Uterus (tissue), 4 donors: ENCODE data around the gene QSOX2. TPM values are rescaled to one million over a fixed set of nuclear protein-coding genes. Genes with fewer than 3 reads are reported as not detected.

Source experiments
- DNase-seq, 2 donors: peaks; one replicate each; pipeline ENCODE4 v3.0.0-alpha.2; 2019 to 2020
- H3K27ac ChIP-seq, 2 donors: fragments of 200-600 bp; sonication (generic); 1 replicate in 1 of 2; 2 replicates in 1 of 2; pipeline ENCODE4 v1.5.1; 2016 to 2018
- H3K27me3 ChIP-seq, 2 donors: fragments of 200-600 bp; sonication (generic); one replicate each; pipeline ENCODE4 v1.5.1; 2018 to 2019; ENCODE audit warnings: control low read depth in 1 of 2
- H3K36me3 ChIP-seq, 2 donors: fragments of 200-600 bp; sonication (generic); one replicate each; pipeline ENCODE4 v1.5.1; 2019; ENCODE audit warnings: control low read depth in 1 of 2
- H3K4me1 ChIP-seq, 2 donors: fragments of 200-600 bp; sonication (generic); one replicate each; pipeline ENCODE4 v1.5.1; 2018 to 2019; ENCODE audit warnings: control low read depth in 1 of 2
- H3K4me3 ChIP-seq, 2 donors: fragments of 200-600 bp; sonication (generic); 1 replicate in 1 of 2; 2 replicates in 1 of 2; pipeline ENCODE4 v1.5.1; 2018 to 2019; ENCODE audit warnings: mild to moderate bottlenecking in 1 of 2
- H3K9me3 ChIP-seq, 2 donors: fragments of 200-600 bp; sonication (generic); one replicate each; pipeline ENCODE4 v1.5.1; 2019; ENCODE audit warnings: control low read depth in 1 of 2
- CTCF ChIP-seq, 4 experiments: fragments of 200-600 bp in 2 of 4; fragments of 450-650 bp in 2 of 4; sonication (generic) in 2 of 4; IDR thresholded peaks; one replicate each; pipeline ENCODE4 v1.5.1; 2016 to 2019; ENCODE audit warnings: antibody characterized with exemption in 4 of 4, mild to moderate bottlenecking in 2 of 4, moderate library complexity in 1 of 4
- POLR2A ChIP-seq, 2 donors: fragments of 450-650 bp; IDR thresholded peaks; one replicate each; pipeline ENCODE4 v1.6.1; 2016; ENCODE audit warnings: antibody characterized with exemption in 2 of 2, mild to moderate bottlenecking in 1 of 2, moderate library complexity in 1 of 2
- intact Hi-C: fragments of 100-400 bp; cut with DNase I; formaldehyde crosslinking; loops from one replicate; pipeline ENCODE4 v1.15.1; 2023; ENCODE audit warnings: low total_unique reads
- total RNA-seq, 4 donors: library from RNA; depleted of rRNA in 3 of 4; stranded (reverse); fragments of >200 nt in 3 of 4; gene quantifications; one replicate each; pipeline versions ENCODE4 v1.1.0 to v1.2.4, GENCODE V29; 2014 to 2023
- donor health status: DM: yes; HTN: yes; CAD: no.

QSOX2 gene
- total RNA-seq, 4 donors from 2014 or later: 5.6 to 13.1 (median 9.2) TPM

GRCh38 chr9:136235709-136236455, 9.7 kb downstream of the QSOX2 start:
- Histone ChIP-seq H3K9me3 (no peaks in the 10 kb centered on the region), H3K4me3 (no peak overlapping the region), H3K4me1 (no peaks in the 10 kb centered on the region), H3K27ac (no peak overlapping the region), H3K27me3 (no peaks in the 10 kb centered on the region), H3K36me3 (no peaks in the 10 kb centered on the region)
- DNase-seq: no peak
- intact Hi-C loops: no loop called here
- no peak for TF ChIP-seq POLR2A (IDR thresholded peaks at IDR 0.05)
- no peak for TF ChIP-seq CTCF (IDR thresholded peaks at IDR 0.05)

GRCh38 chr9:136235171-136235570, 10.4 kb downstream of the QSOX2 start:
- no peak for TF ChIP-seq CTCF (IDR thresholded peaks at IDR 0.05)
- no peak for TF ChIP-seq POLR2A (IDR thresholded peaks at IDR 0.05)
- intact Hi-C loops: no loop called here
- Histone ChIP-seq H3K4me3 (no peak overlapping the region), H3K27ac (no peak overlapping the region), H3K9me3 (no peaks in the 10 kb centered on the region), H3K27me3 (no peaks in the 10 kb centered on the region), H3K36me3 (no peaks in the 10 kb centered on the region), H3K4me1 (no peaks in the 10 kb centered on the region)
- DNase-seq: no peak

- Histone ChIP-seq H3K9me3 (no peaks in the 10 kb centered on the region), H3K27ac (no peak overlapping the region), H3K4me1 (no peaks in the 10 kb centered on the region), H3K36me3 (no peaks in the 10 kb centered on the region), H3K4me3 (no peak overlapping the region), H3K27me3 (no peaks in the 10 kb centered on the region)
- DNase-seq: no peak
- intact Hi-C loops: no loop called here
- TF ChIP-seq CTCF (IDR thresholded peaks at IDR 0.05): no peak
- TF ChIP-seq POLR2A (IDR thresholded peaks at IDR 0.05): no peak
These were observed 11.0 kb downstream of the QSOX2 start for GRCh38 chr9:136234597-136234996.

- no peaks in the 10 kb centered on the region for H3K36me3 ChIP-seq
- H3K27me3 ChIP-seq: no peaks in the 10 kb centered on the region
- H3K27ac ChIP-seq: no peak overlapping the region
- no peak overlapping the region for H3K4me3 ChIP-seq
- no peak for DNase-seq
- H3K9me3 ChIP-seq: no peaks in the 10 kb centered on the region
- H3K4me1 ChIP-seq: no peaks in the 10 kb centered on the region
- intact Hi-C loops: no loop called here
- TF ChIP-seq CTCF (IDR thresholded peaks at IDR 0.05): no peak
- TF ChIP-seq POLR2A (IDR thresholded peaks at IDR 0.05): no peak
These were observed 11.7 kb downstream of the QSOX2 start for GRCh38 chr9:136233868-136234267.

GRCh38 chr9:136233411-136233810, 12.2 kb downstream of the QSOX2 start:
- H3K27me3 ChIP-seq: no peaks in the 10 kb centered on the region
- DNase-seq: no peak
- no peaks in the 10 kb centered on the region for H3K36me3 ChIP-seq
- no peaks in the 10 kb centered on the region for H3K9me3 ChIP-seq
- intact Hi-C loops: no loop called here
- H3K27ac ChIP-seq: no peak overlapping the region
- H3K4me3 ChIP-seq: no peak overlapping the region
- TF ChIP-seq CTCF (IDR thresholded peaks at IDR 0.05): no peak
- no peak for TF ChIP-seq POLR2A (IDR thresholded peaks at IDR 0.05)
- no peaks in the 10 kb centered on the region for H3K4me1 ChIP-seq
